HepG2 (cell line): Measurements from ENCODE around the gene ITM2B. TPM values are rescaled to one million over a fixed set of nuclear protein-coding genes. Genes with fewer than 3 reads are reported as not detected.

Experiments used
- CCDC6 ChIP-seq: sonication (generic); formaldehyde crosslinking; IDR thresholded peaks from 2 replicates; pipeline ENCODE4 v1.8.1; 2022; ENCODE audit warnings: mild to moderate bottlenecking, missing genetic modification reagents, moderate library complexity
- CTCF ChIP-seq: sonication (generic); formaldehyde crosslinking; IDR thresholded peaks from 2 replicates; pipeline ENCODE4 v1.5.0; 2020; ENCODE audit warnings: mild to moderate bottlenecking, missing genetic modification reagents, moderate library complexity
- FLYWCH1 ChIP-seq: sonication (generic); formaldehyde crosslinking; IDR thresholded peaks from 2 replicates; pipeline ENCODE4 v1.8.1; 2023; ENCODE audit warnings: mild to moderate bottlenecking, missing genetic modification reagents
- KAT7 ChIP-seq: IDR thresholded peaks from 2 replicates; pipeline ENCODE4 v1.6.1; 2018; ENCODE audit warnings: borderline replicate concordance, missing compliant biosample characterization
- RERE ChIP-seq: IDR thresholded peaks from 2 replicates; pipeline ENCODE4 v1.6.1; 2016; ENCODE audit warnings: low read depth, missing genetic modification reagents, missing compliant biosample characterization
- SNAI1 ChIP-seq: sonication (generic); formaldehyde crosslinking; IDR thresholded peaks from 2 replicates; pipeline ENCODE4 v1.5.0; 2020; ENCODE audit warnings: mild to moderate bottlenecking, missing genetic modification reagents, borderline replicate concordance
- SP1 ChIP-seq, 2 experiments: fragments of 450-650 bp in 1 of 2; sonication (generic) in 1 of 2; formaldehyde crosslinking in 1 of 2; IDR thresholded peaks; 2 replicates each; pipeline versions ENCODE4 v1.4.0 to v1.6.1; 2016 to 2020; ENCODE audit warnings: missing genetic modification reagents in 1 of 2
- YEATS2 ChIP-seq: sonication (generic); formaldehyde crosslinking; IDR thresholded peaks from 2 replicates; pipeline ENCODE4 v1.4.0; 2020; ENCODE audit warnings: missing genetic modification reagents, borderline replicate concordance
- ZNF546 ChIP-seq: sonication (generic); formaldehyde crosslinking; conservative IDR thresholded peaks from 2 replicates; pipeline ENCODE4 v1.8.1; 2023; ENCODE audit warnings: mild to moderate bottlenecking, missing genetic modification reagents
- ZNF563 ChIP-seq: sonication (generic); formaldehyde crosslinking; IDR thresholded peaks from 2 replicates; pipeline ENCODE4 v1.8.0; 2022; ENCODE audit warnings: mild to moderate bottlenecking, moderate library complexity, missing genetic modification reagents
- ZNF691 ChIP-seq: sonication (generic); formaldehyde crosslinking; IDR thresholded peaks from 2 replicates; pipeline ENCODE4 v1.4.0; 2020; ENCODE audit warnings: missing genetic modification reagents, low read depth, mild to moderate bottlenecking, borderline replicate concordance
- ZNF713 ChIP-seq: sonication (generic); formaldehyde crosslinking; IDR thresholded peaks from 2 replicates; pipeline ENCODE4 v1.4.0; 2020; ENCODE audit warnings: mild to moderate bottlenecking, missing genetic modification reagents
- ZSCAN5A ChIP-seq: sonication (generic); formaldehyde crosslinking; IDR thresholded peaks from 2 replicates; pipeline ENCODE4 v1.8.0; 2022; ENCODE audit warnings: mild to moderate bottlenecking, missing genetic modification reagents, borderline replicate concordance
- polyA plus RNA-seq, 8 experiments: library from polyadenylated mRNA; depleted of rRNA in 3 of 8; stranded (reverse) in 7 of 8; unstranded in 1 of 8; fragments of >200 nt; fragmentation: Illumina TruSeq in 4 of 8; extraction: Trizol in 4 of 8; gene quantifications; 2 replicates each; pipeline versions ENCODE4 v1.2.1 to v1.2.3, GENCODE V29; 2011 to 2016; ENCODE audit warnings: low read depth in 4 of 8, missing spikeins in 1 of 8, mixed read lengths in 1 of 8; ENCODE audit not compliant: insufficient read depth in 1 of 8
- total RNA-seq, 5 experiments: library from RNA; depleted of rRNA; stranded (reverse); fragments of >200 nt; fragmentation: Illumina TruSeq; extraction: Trizol; gene quantifications; 2 replicates each; pipeline ENCODE4 v1.2.3, GENCODE V29; 2016; ENCODE audit warnings: low read depth in 1 of 5

Gene ITM2B
- total and polyA plus RNA-seq, 2 of the 13 experiments (the other 11 are each of a cell fraction or from before 2014, with no cell fraction given), result 158 to 373 TPM

- 0 out of 2 replicates have a peak, but pooled peaks have one; percentile 25 for TF ChIP-seq ZSCAN5A (CRISPR knock-in tag)
- no peak for TF ChIP-seq ZNF563 (CRISPR knock-in tag)
- no peak for TF ChIP-seq SNAI1 (CRISPR knock-in tag)
- no peak for TF ChIP-seq YEATS2 (CRISPR knock-in tag)
- TF ChIP-seq FLYWCH1 (CRISPR knock-in tag), result no peak
- TF ChIP-seq CCDC6 (CRISPR knock-in tag), result no peak
- TF ChIP-seq SP1 (IDR thresholded peaks at IDR 0.05), result no peak
- no peak for TF ChIP-seq SP1 (CRISPR knock-in tag; IDR thresholded peaks at IDR 0.05)
- no peak for TF ChIP-seq ZNF546 (CRISPR knock-in tag)
- no peak for TF ChIP-seq RERE
- TF ChIP-seq KAT7, result no peak
- no peak for TF ChIP-seq ZNF691 (CRISPR knock-in tag)
- 0 out of 2 replicates have a peak, but pooled peaks have one; percentile 1 for TF ChIP-seq CTCF
- TF ChIP-seq ZNF713 (CRISPR knock-in tag), result 0 out of 2 replicates have a peak, but pooled peaks have one; percentile 14
These were observed 69.9 kb downstream of the ITM2B start (continued) for GRCh38 chr13:48302871-48303358.
